Subcutaneous adipose tissue (tissue), 4 donors: ENCODE data around the gene BABAM1. TPM values are rescaled to one million over a fixed set of nuclear protein-coding genes. Genes with fewer than 3 reads are reported as not detected.

Experiments used
- total RNA-seq, 4 donors: library from RNA; depleted of rRNA; stranded (reverse); fragments of >200 nt; gene quantifications; one replicate each; pipeline ENCODE4 v1.1.0, GENCODE V29; 2016
- TF ChIP-seq, protein P1 (sequence below): fragments of 450-650 bp; IDR thresholded peaks from one replicate; pipeline ENCODE4 v1.5.1; 2016; ENCODE audit warnings: low read depth, mild to moderate bottlenecking, control low read depth, antibody characterized with exemption, moderate library complexity

Gene BABAM1
- total RNA-seq, 4 donors from 2014 or later = 49.6 to 60.6 (median 54.7) TPM

DNA sequence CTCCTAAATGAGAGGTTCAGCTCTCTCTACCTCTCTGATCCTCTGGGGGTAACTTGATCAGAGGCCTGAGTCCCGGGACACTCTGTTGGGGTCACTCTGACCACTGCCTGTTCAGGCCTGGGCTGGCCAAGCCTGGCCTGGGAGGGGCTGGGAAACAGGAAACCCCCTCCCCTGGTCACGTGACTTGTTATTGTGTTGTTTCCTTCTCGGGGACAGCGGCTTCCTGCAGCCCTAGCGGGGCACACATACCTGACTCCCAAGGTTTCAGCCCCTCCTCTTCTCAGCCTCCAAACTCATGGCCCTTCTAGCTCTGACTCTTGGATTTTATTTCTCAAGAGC, 2.6 kb upstream of the BABAM1 start, which contains the start of gene USHBP1:
USHBP1 (minus strand) TSS at position 105 of the 339 bp plus-strand sequence. CDS start 446 bp downstream, outside the sequence.
- TF ChIP-seq, protein P1, sequence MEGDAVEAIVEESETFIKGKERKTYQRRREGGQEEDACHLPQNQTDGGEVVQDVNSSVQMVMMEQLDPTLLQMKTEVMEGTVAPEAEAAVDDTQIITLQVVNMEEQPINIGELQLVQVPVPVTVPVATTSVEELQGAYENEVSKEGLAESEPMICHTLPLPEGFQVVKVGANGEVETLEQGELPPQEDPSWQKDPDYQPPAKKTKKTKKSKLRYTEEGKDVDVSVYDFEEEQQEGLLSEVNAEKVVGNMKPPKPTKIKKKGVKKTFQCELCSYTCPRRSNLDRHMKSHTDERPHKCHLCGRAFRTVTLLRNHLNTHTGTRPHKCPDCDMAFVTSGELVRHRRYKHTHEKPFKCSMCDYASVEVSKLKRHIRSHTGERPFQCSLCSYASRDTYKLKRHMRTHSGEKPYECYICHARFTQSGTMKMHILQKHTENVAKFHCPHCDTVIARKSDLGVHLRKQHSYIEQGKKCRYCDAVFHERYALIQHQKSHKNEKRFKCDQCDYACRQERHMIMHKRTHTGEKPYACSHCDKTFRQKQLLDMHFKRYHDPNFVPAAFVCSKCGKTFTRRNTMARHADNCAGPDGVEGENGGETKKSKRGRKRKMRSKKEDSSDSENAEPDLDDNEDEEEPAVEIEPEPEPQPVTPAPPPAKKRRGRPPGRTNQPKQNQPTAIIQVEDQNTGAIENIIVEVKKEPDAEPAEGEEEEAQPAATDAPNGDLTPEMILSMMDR = no peak

GRCh38 chr19:17266026-17266425, 1.2 kb upstream of the BABAM1 start:
- TF ChIP-seq, protein P1 = no peak

DNA sequence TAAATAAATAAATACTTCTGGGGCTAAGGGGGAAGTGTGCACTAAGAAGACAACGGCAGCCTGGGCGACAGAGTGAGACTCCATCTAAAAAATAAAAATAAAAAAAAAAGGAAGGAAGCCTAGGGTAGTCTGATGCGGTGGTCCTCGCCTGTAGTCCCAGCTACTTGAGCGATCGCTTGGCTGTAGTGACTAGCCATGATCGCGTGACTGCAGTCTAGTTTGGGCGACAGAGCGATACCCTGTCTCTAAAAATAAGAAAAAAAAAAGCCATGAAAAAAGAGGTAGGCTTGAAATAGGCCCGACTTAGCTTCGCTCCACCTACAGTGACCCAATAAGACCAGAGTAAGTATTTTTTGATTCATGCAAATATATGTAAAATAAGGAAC, 661 bp upstream of the BABAM1 start:
- TF ChIP-seq, protein P1 = no peak

GRCh38 chr19:17268754-17269153, 1.5 kb downstream of the BABAM1 start:
- TF ChIP-seq, protein P1 = no peak

DNA sequence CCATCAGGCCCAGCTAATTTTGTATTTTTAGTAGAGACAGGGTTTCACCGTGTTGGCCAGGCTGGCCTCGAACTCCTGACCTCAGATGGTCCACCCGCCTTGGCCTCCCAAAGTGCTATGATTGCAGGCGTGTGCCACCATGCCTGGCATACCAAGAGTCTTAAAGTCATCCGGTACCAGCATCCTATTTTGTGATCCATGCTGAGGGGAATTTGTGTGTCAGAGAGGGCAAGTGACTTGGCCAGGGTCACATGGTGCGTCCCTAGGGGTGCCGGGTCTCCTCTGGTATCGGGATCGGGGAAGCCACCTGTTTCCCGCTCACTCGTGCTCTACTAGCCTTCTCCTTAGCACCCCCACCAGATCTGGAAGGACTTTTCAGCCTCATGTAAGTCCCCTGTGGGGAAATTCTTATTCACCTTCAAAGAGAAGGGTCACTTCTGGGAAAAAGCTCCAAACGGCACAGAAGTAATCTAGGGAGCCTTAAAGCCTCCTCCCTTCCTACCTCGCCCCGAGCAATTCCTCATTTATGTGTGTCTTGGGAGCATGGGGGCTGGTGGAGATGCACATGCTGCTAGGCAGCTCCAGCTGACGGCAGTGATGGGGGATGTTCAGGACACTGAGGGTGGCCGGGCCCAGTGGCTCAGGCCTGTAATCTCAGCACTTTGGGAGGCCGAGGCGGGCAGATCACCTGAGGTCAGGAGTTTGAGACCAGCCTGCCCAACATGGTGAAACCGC, 8.4 kb downstream of the BABAM1 start:
- TF ChIP-seq, protein P1 = no peak

- TF ChIP-seq, protein P1 = no peak
These were observed 12.2 kb downstream of the BABAM1 start for GRCh38 chr19:17279436-17279835.

GRCh38 chr19:17281391-17282304, 14.4 kb downstream of the BABAM1 start, which contains the start of gene ANKLE1:
Gene ANKLE1, plus strand, starts transcription at chr19:17281901. Its CDS starts 20 bp downstream, at chr19:17281921.
- TF ChIP-seq, protein P1 = no peak
